SK-N-SH (cell line): ENCODE results near the gene PIEZO2. TPM values are rescaled to one million over a fixed set of nuclear protein-coding genes. Genes with fewer than 3 reads are reported as not detected.

Experiments used
- CTCF ChIA-PET: fragments of 300-600, 350-600 bp; formaldehyde crosslinking; extraction: SDS; loops from one replicate; lab custom pipeline; 2021; lab: Yijun Ruan, JAX
- POLR2A ChIA-PET: fragments of 350-600 bp; sonication (Branson Sonifier 250); formaldehyde crosslinking; extraction: SDS; loops from one replicate; lab custom pipeline; 2020; ENCODE audit warnings: antibody characterized with exemption, inconsistent platforms; lab: Yijun Ruan, JAX
- DNase-seq: peaks from one replicate; pipeline ENCODE4 v3.0.0; 2012
- H2AFZ ChIP-seq: fragments of 200-600 bp; sonication (generic); 2 replicates; pipeline ENCODE4 v1.8.1; 2016; ENCODE audit warnings: antibody characterized with exemption, mild to moderate bottlenecking, low read depth
- H3F3A ChIP-seq: fragments of 200-600 bp; sonication (generic); replicated peaks from 2 replicates; pipeline ENCODE3; 2016; ENCODE audit warnings: antibody characterized with exemption, mild to moderate bottlenecking; ENCODE audit not compliant: insufficient read depth
- H3K27ac ChIP-seq, 2 experiments: fragments of 200-500 bp in 1 of 2; fragments of 200-600 bp in 1 of 2; sonication (Bioruptor generic) in 1 of 2; sonication (generic), shearing (Covaris generic) in 1 of 2; 2 replicates each; pipeline versions ENCODE4 v1.5.1 to v1.6.1; 2014 to 2016; ENCODE audit warnings: low read depth in 2 of 2, inconsistent platforms in 1 of 2, low read length in 1 of 2, mild to moderate bottlenecking in 1 of 2, mixed read lengths in 1 of 2
- H3K27me3 ChIP-seq: fragments of 200-600 bp; sonication (generic), shearing (Covaris generic); 2 replicates; pipeline ENCODE4 v1.6.1; 2016; ENCODE audit warnings: mixed run types; ENCODE audit not compliant: insufficient read depth
- H3K36me3 ChIP-seq, 2 experiments: fragments of 200-500 bp in 1 of 2; fragments of 200-600 bp in 1 of 2; sonication (Bioruptor generic) in 1 of 2; sonication (generic) in 1 of 2; replicated peaks in 1 of 2; 2 replicates each; pipeline versions ENCODE3 to v1.5.1; 2014 to 2016; ENCODE audit warnings: low read length in 1 of 2, mild to moderate bottlenecking in 1 of 2; ENCODE audit not compliant: insufficient read depth in 2 of 2, control insufficient read depth in 1 of 2
- H3K4me1 ChIP-seq, 2 experiments: fragments of 200-500 bp in 1 of 2; fragments of 200-600 bp in 1 of 2; sonication (Bioruptor generic) in 1 of 2; sonication (generic), shearing (Covaris generic) in 1 of 2; 2 replicates each; pipeline versions ENCODE4 v1.5.1 to v1.6.1; 2014 to 2016; ENCODE audit warnings: low read depth in 1 of 2, low read length in 1 of 2, mixed run types in 1 of 2; ENCODE audit not compliant: insufficient read depth in 2 of 2, control insufficient read depth in 1 of 2
- H3K4me2 ChIP-seq: fragments of 200-600 bp; sonication (generic), shearing (Covaris generic); 2 replicates; pipeline ENCODE4 v1.6.1; 2017; ENCODE audit warnings: mixed run types
- H3K4me3 ChIP-seq, 2 experiments: fragments of 200-500 bp in 1 of 2; fragments of 200-600 bp in 1 of 2; sonication (Bioruptor generic) in 1 of 2; sonication (generic), shearing (Covaris generic) in 1 of 2; 2 replicates each; pipeline versions ENCODE4 v1.5.1 to v1.8.1; 2014 to 2016; ENCODE audit warnings: low read depth in 2 of 2, inconsistent platforms in 1 of 2, low read length in 1 of 2, mild to moderate bottlenecking in 1 of 2, mixed read lengths in 1 of 2, moderate library complexity in 1 of 2
- H3K79me2 ChIP-seq: fragments of 200-600 bp; sonication (generic); 2 replicates; pipeline ENCODE4 v1.8.1; 2017; ENCODE audit warnings: mild to moderate bottlenecking; ENCODE audit not compliant: insufficient read depth
- H3K9ac ChIP-seq: fragments of 200-600 bp; sonication (generic); 2 replicates; pipeline ENCODE4 v1.6.1; 2017; ENCODE audit warnings: mixed run types
- H3K9me2 ChIP-seq: fragments of 200-600 bp; sonication (generic); 2 replicates; pipeline ENCODE4 v1.6.1; 2017; ENCODE audit warnings: mixed run types
- H3K9me3 ChIP-seq: fragments of 200-600 bp; sonication (generic); 2 replicates; pipeline ENCODE4 v1.6.1; 2017; ENCODE audit warnings: mixed run types, mild to moderate bottlenecking, moderate library complexity
- H4K20me1 ChIP-seq: fragments of 200-600 bp; sonication (generic); 2 replicates; pipeline ENCODE4 v1.6.1; 2017; ENCODE audit warnings: mild to moderate bottlenecking, mixed run types; ENCODE audit not compliant: insufficient read depth
- CHD2 ChIP-seq: fragments of 150-350 bp; IDR thresholded peaks from 2 replicates; pipeline ENCODE4 v1.6.1; 2018; ENCODE audit warnings: low read length; ENCODE audit not compliant: partially characterized antibody
- EP300 ChIP-seq, 2 experiments: IDR thresholded peaks; 2 replicates each; pipeline versions ENCODE4 v1.4.0 to v1.6.1; 2012; ENCODE audit warnings: borderline replicate concordance in 1 of 2, low read depth in 1 of 2, low read length in 1 of 2
- EZH2phosphoT487 ChIP-seq: fragments of 200-600 bp; sonication (generic); IDR thresholded peaks from 2 replicates; pipeline ENCODE4 v1.6.1; 2017; ENCODE audit warnings: low read depth, mixed run types, mild to moderate bottlenecking, antibody characterized with exemption, moderate library complexity, borderline replicate concordance
- FOSL2 ChIP-seq: IDR thresholded peaks from 2 replicates; pipeline ENCODE4 v1.4.0; 2012; ENCODE audit warnings: low read depth, mild to moderate bottlenecking, moderate library complexity, borderline replicate concordance
- FOXM1 ChIP-seq: IDR thresholded peaks from 2 replicates; pipeline ENCODE4 v1.4.0; 2012; ENCODE audit warnings: low read depth, mild to moderate bottlenecking
- GATA2 ChIP-seq: sonication (generic); formaldehyde crosslinking; IDR thresholded peaks from 2 replicates; pipeline ENCODE4 v1.5.0; 2020; ENCODE audit warnings: mild to moderate bottlenecking, missing genetic modification reagents
- JUND ChIP-seq: IDR thresholded peaks from 2 replicates; pipeline ENCODE4 v1.4.0; 2012
- MEF2A ChIP-seq: IDR thresholded peaks from 2 replicates; pipeline ENCODE4 v1.4.0; 2012; ENCODE audit warnings: low read depth, borderline replicate concordance
- NRF1 ChIP-seq: IDR thresholded peaks from 2 replicates; pipeline ENCODE4 v1.6.1; 2012; ENCODE audit warnings: low read depth, mild to moderate bottlenecking, low read length
- POLR2AphosphoS5 ChIP-seq: IDR thresholded peaks from 2 replicates; pipeline ENCODE4 v1.6.1; 2012; ENCODE audit warnings: low read depth, low read length
- RAD21 ChIP-seq: IDR thresholded peaks from 2 replicates; pipeline ENCODE4 v1.6.1; 2012; ENCODE audit warnings: mild to moderate bottlenecking, low read length
- SIN3A ChIP-seq: IDR thresholded peaks from 2 replicates; pipeline ENCODE4 v1.6.1; 2012; ENCODE audit warnings: low read depth, mild to moderate bottlenecking, low read length, moderate library complexity, borderline replicate concordance
- SMC3 ChIP-seq: IDR thresholded peaks from 2 replicates; pipeline ENCODE4 v1.6.1; 2012; ENCODE audit warnings: low read depth, low read length, improper control_type of control experiment
- TAF1 ChIP-seq: IDR thresholded peaks from 2 replicates; pipeline ENCODE4 v1.6.1; 2012; ENCODE audit warnings: low read depth, mild to moderate bottlenecking, low read length, moderate library complexity, borderline replicate concordance
- TCF12 ChIP-seq: IDR thresholded peaks from 2 replicates; pipeline ENCODE4 v1.4.0; 2012
- TEAD4 ChIP-seq: IDR thresholded peaks from 2 replicates; pipeline ENCODE4 v1.4.0; 2012; ENCODE audit warnings: mild to moderate bottlenecking, borderline replicate concordance; ENCODE audit not compliant: insufficient read depth
- YY1 ChIP-seq: IDR thresholded peaks from 2 replicates; pipeline ENCODE4 v1.4.0; 2012; ENCODE audit warnings: low read depth, mild to moderate bottlenecking
- WGBS: methylation state at CpG from one replicate; pipeline ENCODE4 v1.1.6; 2017; ENCODE audit warnings: low lambda C conversion rate; 5-methylcytosine and 5-hydroxymethylcytosine counted together
- polyA plus RNA-seq, 3 experiments: library from polyadenylated mRNA; depleted of rRNA; stranded (reverse); fragments of >200 nt; gene quantifications; 2 replicates each; pipeline ENCODE4 v1.2.3, GENCODE V29; 2012
- TF ChIP-seq, protein P1 (sequence below): fragments of 200-600 bp; sonication (generic); IDR thresholded peaks from 2 replicates; pipeline ENCODE4 v1.6.1; 2017; ENCODE audit warnings: antibody characterized with exemption, mild to moderate bottlenecking, moderate library complexity
- TF ChIP-seq, protein P2 (sequence below): IDR thresholded peaks from 2 replicates; pipeline ENCODE4 v1.4.0; 2012; ENCODE audit warnings: low read depth

The PIEZO2 gene
- polyA plus RNA-seq, 1 of the 3 experiments (the other 2 are of a cell fraction): not detected

DNA sequence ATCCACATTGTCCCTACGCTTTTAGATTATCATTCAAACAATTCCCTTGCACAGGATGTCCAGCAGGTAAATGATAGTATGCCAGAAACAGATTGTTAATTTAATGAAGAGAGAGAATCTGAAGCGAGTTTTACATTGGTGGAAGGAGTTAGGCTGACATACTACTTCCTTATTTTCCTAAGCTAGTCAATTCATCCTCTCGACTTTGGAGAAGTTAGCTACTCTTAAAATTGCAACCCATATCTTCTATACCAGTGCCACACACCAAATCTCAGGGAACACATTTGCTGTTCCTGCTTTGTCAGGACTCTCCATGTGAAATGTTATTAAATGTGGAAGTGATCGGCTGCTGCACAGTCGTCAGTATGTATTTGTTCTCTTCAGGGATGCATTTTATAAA, 374.3 kb downstream of the PIEZO2 start:
- Histone ChIP-seq H3K4me2 (no peak overlapping the region), H3K79me2 (no peaks in the 10 kb centered on the region), H3K36me3 (no peaks in the 10 kb centered on the region), H3K9me2 (no peaks in the 10 kb centered on the region), H3K9ac (no peak overlapping the region), H2AFZ (no peak overlapping the region)
- TF ChIP-seq POLR2AphosphoS5 (no peak), SMC3 (no peak), EP300 (IDR thresholded peaks at IDR 0.05; ENCODE audit: borderline replicate concordance in 1 of 2, low read depth in 1 of 2, low read length in 1 of 2) (no peak), FOXM1 (no peak), TAF1 (no peak), FOSL2 (no peak), TEAD4 (no peak), EZH2phosphoT487 (no peak), YY1 (no peak), MEF2A (no peak), NRF1 (no peak), CHD2 (no peak), TCF12 (no peak), JUND (no peak), GATA2 (no peak), RAD21 (no peak), SIN3A (no peak)
- TF ChIP-seq, protein P1, sequence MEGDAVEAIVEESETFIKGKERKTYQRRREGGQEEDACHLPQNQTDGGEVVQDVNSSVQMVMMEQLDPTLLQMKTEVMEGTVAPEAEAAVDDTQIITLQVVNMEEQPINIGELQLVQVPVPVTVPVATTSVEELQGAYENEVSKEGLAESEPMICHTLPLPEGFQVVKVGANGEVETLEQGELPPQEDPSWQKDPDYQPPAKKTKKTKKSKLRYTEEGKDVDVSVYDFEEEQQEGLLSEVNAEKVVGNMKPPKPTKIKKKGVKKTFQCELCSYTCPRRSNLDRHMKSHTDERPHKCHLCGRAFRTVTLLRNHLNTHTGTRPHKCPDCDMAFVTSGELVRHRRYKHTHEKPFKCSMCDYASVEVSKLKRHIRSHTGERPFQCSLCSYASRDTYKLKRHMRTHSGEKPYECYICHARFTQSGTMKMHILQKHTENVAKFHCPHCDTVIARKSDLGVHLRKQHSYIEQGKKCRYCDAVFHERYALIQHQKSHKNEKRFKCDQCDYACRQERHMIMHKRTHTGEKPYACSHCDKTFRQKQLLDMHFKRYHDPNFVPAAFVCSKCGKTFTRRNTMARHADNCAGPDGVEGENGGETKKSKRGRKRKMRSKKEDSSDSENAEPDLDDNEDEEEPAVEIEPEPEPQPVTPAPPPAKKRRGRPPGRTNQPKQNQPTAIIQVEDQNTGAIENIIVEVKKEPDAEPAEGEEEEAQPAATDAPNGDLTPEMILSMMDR: no peak
- TF ChIP-seq, protein P2, sequence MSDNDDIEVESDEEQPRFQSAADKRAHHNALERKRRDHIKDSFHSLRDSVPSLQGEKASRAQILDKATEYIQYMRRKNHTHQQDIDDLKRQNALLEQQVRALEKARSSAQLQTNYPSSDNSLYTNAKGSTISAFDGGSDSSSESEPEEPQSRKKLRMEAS: no peak
- TF ChIP-seq, all 33 proteins: peak for 0
- 20% methylated on average over 5 of the region's 5 CpGs for WGBS
- no peaks in the 10 kb centered on the region for H3K4me1 ChIP-seq
- POLR2A ChIA-PET: no interaction called here
- H3K9me3 ChIP-seq: no peaks in the 10 kb centered on the region
- CTCF ChIA-PET: no interaction called here
- DNase-seq: no peak
- H4K20me1 ChIP-seq: no peaks in the 10 kb centered on the region
- H3K27ac ChIP-seq: no peak overlapping the region
- no peaks in the 10 kb centered on the region; the same call in 1 of the 2 replicates for H3K27me3 ChIP-seq
- no peaks in the 10 kb centered on the region for H3F3A ChIP-seq
- H3K4me3 ChIP-seq: no peak overlapping the region
